SKM-1 (cell line): ENCODE measurements around the gene PLEKHA8.
"Not testable (repeated sequence)": the region's sequence is repeated elsewhere in the genome, so short reads cannot be mapped to it uniquely, and the experiment has no call there.

ENCODE experiments used
- DNase-seq: peaks from one replicate; lab custom pipeline; 2025; ENCODE audit not compliant: unreplicated experiment; lab: John Stamatoyannopoulos, UW

Gene PLEKHA8

GRCh38 chr7:30023524-30023923, 4.7 kb upstream of the PLEKHA8 start:
- no peak for DNase-seq

GRCh38 chr7:30026229-30027064, 1.8 kb upstream of the PLEKHA8 start, which contains the start of gene FKBP14:
Gene FKBP14, minus strand, starts transcription at chr7:30026702. Its CDS starts 194 bp downstream, at chr7:30026508.
- DNase-seq: peak; percentile 94

- DNase-seq: no peak
These were observed 1.2 kb upstream of the PLEKHA8 start for GRCh38 chr7:30027065-30027456.

GRCh38 chr7:30027740-30028215, 434 bp upstream of the PLEKHA8 start:
- DNase-seq: no peak

- DNase-seq: no peak
These were observed 780 bp downstream of the PLEKHA8 start for GRCh38 chr7:30028749-30029635.

- no peak for DNase-seq
These were observed 1.5 kb downstream of the PLEKHA8 start for GRCh38 chr7:30029696-30030095.

- DNase-seq: no peak
These were observed 4.3 kb downstream of the PLEKHA8 start for GRCh38 chr7:30032310-30033125.

- DNase-seq: no peak
These were observed 6.3 kb downstream of the PLEKHA8 start for GRCh38 chr7:30034501-30034900.

- no peak for DNase-seq
These were observed 8.0 kb downstream of the PLEKHA8 start for GRCh38 chr7:30036220-30036619.

GRCh38 chr7:30038196-30038980, 10.2 kb downstream of the PLEKHA8 start:
- no peak for DNase-seq

- DNase-seq: no peak
These were observed 12.7 kb downstream of the PLEKHA8 start for GRCh38 chr7:30040938-30041337.

GRCh38 chr7:30041526-30042269, 13.5 kb downstream of the PLEKHA8 start:
- no peak for DNase-seq

GRCh38 chr7:30046127-30046770, 18.0 kb downstream of the PLEKHA8 start:
- no peak for DNase-seq

GRCh38 chr7:30047124-30047523, 18.9 kb downstream of the PLEKHA8 start:
- DNase-seq: no peak

GRCh38 chr7:30048582-30048981, 20.4 kb downstream of the PLEKHA8 start:
- DNase-seq: no peak

GRCh38 chr7:30049173-30049572, 21.0 kb downstream of the PLEKHA8 start:
- DNase-seq: no peak

GRCh38 chr7:30053068-30053467, 24.9 kb downstream of the PLEKHA8 start:
- no peak for DNase-seq

GRCh38 chr7:30057741-30058140, 29.5 kb downstream of the PLEKHA8 start:
- no peak for DNase-seq

- DNase-seq: not testable (repeated sequence)
These were observed 33.6 kb downstream of the PLEKHA8 start for GRCh38 chr7:30061786-30062185.
